ENCODE data around the gene SENP1. TPM values are rescaled to one million over a fixed set of nuclear protein-coding genes. Genes with fewer than 3 reads are reported as not detected.

The SENP1 gene
- 25.1 TPM for total RNA-seq
- 10 to 100 TPM; 10.7 to 14.6 (median 12.0) TPM for polyA plus RNA-seq

DNA sequence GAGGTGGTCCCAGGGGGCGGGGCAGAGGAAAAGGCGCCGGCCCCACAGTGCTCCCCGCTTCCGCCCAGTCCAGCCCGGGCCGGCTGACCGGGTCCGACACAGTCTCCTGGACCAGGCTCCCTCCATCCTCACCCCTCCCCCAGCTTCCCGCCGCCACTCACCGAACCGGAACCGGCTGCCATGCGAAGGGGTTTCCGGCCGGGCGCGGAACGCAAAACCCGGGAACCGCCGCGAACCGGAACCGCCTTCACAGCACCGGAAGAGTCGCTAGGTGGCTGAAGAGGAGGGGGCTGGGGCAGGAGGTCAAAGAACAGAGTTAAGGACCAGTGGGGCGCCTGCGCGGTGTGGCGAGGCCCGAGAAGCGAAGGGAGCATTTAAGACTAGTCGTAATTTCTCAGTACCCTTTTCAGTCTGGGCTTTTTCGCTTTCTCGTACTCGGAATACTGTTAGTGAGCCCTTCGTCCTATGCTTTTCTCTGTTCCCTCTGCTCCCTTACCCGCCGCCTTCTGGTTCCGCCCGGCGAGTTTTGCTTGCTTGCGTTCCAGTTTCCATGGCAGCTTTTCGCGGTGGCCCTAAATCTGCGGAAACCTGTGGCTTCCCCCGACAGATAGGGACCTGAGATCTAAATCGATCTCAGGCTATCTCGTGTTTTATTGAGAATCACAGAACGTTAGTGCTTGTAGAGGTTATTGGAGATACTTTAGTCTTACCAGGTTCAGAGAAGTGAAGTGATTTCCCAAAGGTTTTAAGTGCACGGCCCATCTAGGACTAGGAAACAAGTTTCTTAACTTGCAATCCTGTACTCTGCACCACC is at the start of gene SENP1:
TSS of gene SENP1 (minus strand) at position 213 of the 814 bp plus-strand sequence. CDS start 4,607 bp downstream, outside the sequence.
- peak; percentile 83 to 95 (median 91) for DNase-seq
- Mint-ChIP-seq H3K27me3 (no peaks in the 10 kb centered on the region), H3K4me3 (peak within 1 kb of the TSS; percentile 88 to 97 (median 93)), H3K9me3 (no peaks in the 10 kb centered on the region), H3K36me3 (no peaks in the 10 kb centered on the region), H3K27ac (peak within 1 kb of the TSS; percentile 96 to 98 (median 96)), H3K4me1 (peaks cover 27 to 52% (median 39%) of the 10 kb centered on the region in 4 donors)
- peak; percentile 85 to 86 for ATAC-seq (ENCODE audit: low read depth in 2 of 2)
- peak within 1 kb of the TSS; percentile 91 for H3K4me3 ChIP-seq (ENCODE audit: low read depth, low read length)
- peaks cover 21% of the 10 kb centered on the region for H3K4me1 ChIP-seq (ENCODE audit: control insufficient read depth, insufficient read depth, low read length, poor library complexity, severe bottlenecking)
- H3K27ac ChIP-seq (ENCODE audit: insufficient read depth, low read length, poor library complexity, severe bottlenecking), result peak within 1 kb of the TSS; percentile 96
- peaks cover 3% of the 10 kb centered on the region for H3K36me3 ChIP-seq (ENCODE audit: control insufficient read depth, insufficient read depth, low read length)
- H3K9me3 ChIP-seq (ENCODE audit: control insufficient read depth in 2 of 2, low read length in 2 of 2), result no peaks in the 10 kb centered on the region
- no peaks in the 10 kb centered on the region for H3K27me3 ChIP-seq (ENCODE audit: control insufficient read depth, insufficient read depth, low read length)

DNA sequence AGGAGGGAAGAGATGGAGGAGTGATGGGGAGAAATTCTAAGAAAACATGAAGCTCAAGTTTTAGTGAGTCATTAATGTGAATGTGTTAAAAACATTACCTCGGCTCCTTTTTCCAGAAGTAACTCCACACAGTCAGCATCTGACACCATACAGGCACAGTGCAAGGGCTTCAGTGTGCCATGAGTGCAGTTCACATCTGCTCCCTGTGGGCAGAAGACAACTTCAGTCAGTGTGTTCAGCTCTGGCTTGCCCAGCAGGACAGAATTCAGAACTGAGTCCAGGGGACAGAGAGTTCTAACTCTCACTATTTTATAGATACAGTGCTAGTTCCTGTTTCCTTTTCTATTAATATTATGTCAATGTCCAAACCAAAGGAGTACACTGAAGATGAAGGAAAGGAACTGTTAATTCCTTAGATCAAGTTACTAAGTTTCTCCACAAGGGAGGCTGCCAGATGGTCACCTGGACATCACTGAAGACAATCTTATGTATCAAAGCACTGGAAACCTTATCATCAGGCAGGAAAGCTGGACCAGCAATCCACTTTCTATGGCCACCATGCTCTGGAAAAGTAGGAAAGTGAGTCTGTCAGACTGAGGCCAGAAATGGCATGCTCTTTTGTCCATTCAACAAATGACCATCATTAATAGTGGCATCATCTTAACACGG is 45.4 kb upstream of the SENP1 start:
- Mint-ChIP-seq H3K27ac (no peak overlapping the region), H3K36me3 (peaks cover 38% of the 10 kb centered on the region)
- ATAC-seq (ENCODE audit: low read depth in 2 of 2), result no peak

DNA sequence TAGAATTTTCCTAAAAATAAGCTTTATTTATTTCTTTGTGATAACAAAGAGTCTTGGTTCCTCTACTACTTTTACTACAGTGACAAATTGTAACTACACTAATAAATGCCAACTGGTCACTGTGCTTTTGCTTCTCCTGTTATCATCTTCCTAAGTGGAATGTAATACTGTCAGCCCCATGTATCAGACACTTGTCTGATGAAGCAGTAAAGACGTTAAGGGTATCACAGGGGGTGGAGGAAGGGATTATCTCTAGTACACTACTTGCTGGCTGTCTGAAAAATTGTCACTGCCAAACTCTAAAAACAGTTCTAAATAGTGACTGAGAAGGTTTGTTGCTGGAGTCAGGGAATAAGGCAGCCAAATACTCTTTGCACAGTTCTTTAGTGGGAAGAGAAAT is 40.1 kb upstream of the SENP1 start:
- DNase-seq (no peak), ATAC-seq (ENCODE audit: low read depth in 2 of 2) (no peak)
- no peak overlapping the region for H3K4me3 ChIP-seq (ENCODE audit: low read depth, low read length)
- H3K27ac ChIP-seq (ENCODE audit: insufficient read depth, low read length, poor library complexity, severe bottlenecking), result no peak overlapping the region
- no peaks in the 10 kb centered on the region for H3K4me1 ChIP-seq (ENCODE audit: control insufficient read depth, insufficient read depth, low read length, poor library complexity, severe bottlenecking)
- Mint-ChIP-seq H3K4me3 (no peak overlapping the region), H3K27me3 (no peaks in the 10 kb centered on the region), H3K9me3 (no peaks in the 10 kb centered on the region), H3K27ac (peak overlapping the region in 2 of 3 donors; percentile 13 to 16), H3K4me1 (peaks cover 0 to 8% (median 4%) of the 10 kb centered on the region in 4 donors), H3K36me3 (peaks cover 67% of the 10 kb centered on the region)
- peaks cover 84% of the 10 kb centered on the region for H3K36me3 ChIP-seq (ENCODE audit: control insufficient read depth, insufficient read depth, low read length)
- no peaks in the 10 kb centered on the region for H3K27me3 ChIP-seq (ENCODE audit: control insufficient read depth, insufficient read depth, low read length)
- no peaks in the 10 kb centered on the region for H3K9me3 ChIP-seq (ENCODE audit: control insufficient read depth in 2 of 2, low read length in 2 of 2)

More for the DNA sequence above, 45.4 kb upstream of the SENP1 start:
- no peak for DNase-seq
- Mint-ChIP-seq H3K4me1 (peaks cover 12 to 34% (median 21%) of the 10 kb centered on the region in 4 donors), H3K27me3 (no peaks in the 10 kb centered on the region), H3K4me3 (no peak overlapping the region), H3K9me3 (no peaks in the 10 kb centered on the region)
- H3K9me3 ChIP-seq (ENCODE audit: control insufficient read depth in 2 of 2, low read length in 2 of 2), result no peaks in the 10 kb centered on the region
- no peaks in the 10 kb centered on the region for H3K27me3 ChIP-seq (ENCODE audit: control insufficient read depth, insufficient read depth, low read length)
- H3K36me3 ChIP-seq (ENCODE audit: control insufficient read depth, insufficient read depth, low read length), result peaks cover 64% of the 10 kb centered on the region
- H3K4me1 ChIP-seq (ENCODE audit: control insufficient read depth, insufficient read depth, low read length, poor library complexity, severe bottlenecking), result peaks cover 3% of the 10 kb centered on the region
- no peak overlapping the region for H3K27ac ChIP-seq (ENCODE audit: insufficient read depth, low read length, poor library complexity, severe bottlenecking)
- no peak overlapping the region for H3K4me3 ChIP-seq (ENCODE audit: low read depth, low read length)

DNA sequence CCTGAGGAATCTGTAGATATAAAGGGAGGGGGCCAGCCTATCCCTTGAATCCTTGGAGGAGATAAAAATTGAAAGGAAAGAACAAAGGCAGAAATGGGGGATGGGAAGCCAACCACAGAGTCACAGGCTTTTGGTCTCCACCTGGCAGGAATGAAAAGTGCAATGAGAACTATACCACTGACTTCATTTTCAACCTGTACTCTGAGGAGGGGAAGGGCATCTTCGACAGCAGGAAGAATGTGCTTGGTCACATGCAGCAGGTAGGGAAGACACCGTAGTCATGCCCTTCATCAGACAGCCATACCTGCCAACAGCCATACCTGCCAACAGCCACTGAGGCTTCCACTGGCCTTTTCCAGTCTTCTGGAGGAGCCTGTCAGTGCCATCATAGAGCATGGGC is 38.0 kb upstream of the SENP1 start:
- peaks cover 0 to 8% (median 4%) of the 10 kb centered on the region in 4 donors for H3K4me1 Mint-ChIP-seq
- DNase-seq, result no peak
- H3K36me3 ChIP-seq (ENCODE audit: control insufficient read depth, insufficient read depth, low read length), result peaks cover 68% of the 10 kb centered on the region

DNA sequence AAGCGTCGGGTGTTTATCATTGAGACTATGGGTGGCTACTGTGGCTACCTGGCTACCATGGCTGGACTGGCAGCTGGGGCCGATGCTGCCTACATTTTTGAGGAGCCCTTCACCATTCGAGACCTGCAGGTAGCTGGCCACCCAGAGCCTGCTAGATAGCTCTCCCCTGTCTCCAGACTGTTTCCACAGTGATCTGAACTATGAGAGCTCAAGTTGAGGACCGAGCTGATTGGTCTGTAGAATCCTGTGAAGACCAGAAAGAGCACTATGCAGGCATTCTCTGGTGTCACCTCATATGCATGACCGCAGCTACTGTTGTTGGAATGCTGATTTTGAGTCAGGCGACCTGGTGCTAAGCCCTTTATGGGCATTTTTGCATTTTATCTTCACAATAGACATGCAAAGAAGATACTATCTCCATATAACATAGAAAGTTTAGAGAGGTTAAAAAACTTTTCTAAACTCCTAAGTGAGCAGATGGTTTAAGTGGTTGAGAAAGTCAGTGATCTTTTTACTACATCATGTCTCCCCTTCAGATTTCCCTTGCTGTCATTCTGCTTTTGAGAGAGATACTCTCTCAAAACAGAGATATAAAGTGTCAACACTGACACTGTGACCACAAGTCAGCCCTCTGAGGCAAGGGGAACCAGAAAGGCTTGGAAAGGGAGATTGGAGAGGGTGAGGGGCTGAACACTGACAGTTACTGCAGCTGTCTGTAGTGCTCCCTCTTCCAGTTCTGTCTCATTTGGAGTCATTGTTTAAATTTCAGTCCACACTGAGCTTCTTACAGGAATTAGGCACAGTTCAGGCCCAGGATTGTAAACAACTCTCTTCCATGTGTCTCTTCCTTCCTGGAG is 37.2 kb upstream of the SENP1 start:
- Mint-ChIP-seq H3K4me1 (peaks cover 0 to 8% (median 3%) of the 10 kb centered on the region in 4 donors), H3K27ac (no peak overlapping the region), H3K9me3 (no peaks in the 10 kb centered on the region), H3K27me3 (no peaks in the 10 kb centered on the region), H3K4me3 (no peak overlapping the region), H3K36me3 (peaks cover 52% of the 10 kb centered on the region)
- no peaks in the 10 kb centered on the region for H3K27me3 ChIP-seq (ENCODE audit: control insufficient read depth, insufficient read depth, low read length)
- H3K4me1 ChIP-seq (ENCODE audit: control insufficient read depth, insufficient read depth, low read length, poor library complexity, severe bottlenecking), result no peaks in the 10 kb centered on the region
- no peak for ATAC-seq (ENCODE audit: low read depth in 2 of 2)
- no peaks in the 10 kb centered on the region for H3K9me3 ChIP-seq (ENCODE audit: control insufficient read depth in 2 of 2, low read length in 2 of 2)
- DNase-seq, result no peak
- H3K27ac ChIP-seq (ENCODE audit: insufficient read depth, low read length, poor library complexity, severe bottlenecking), result no peak overlapping the region
- no peak overlapping the region for H3K4me3 ChIP-seq (ENCODE audit: low read depth, low read length)
- H3K36me3 ChIP-seq (ENCODE audit: control insufficient read depth, insufficient read depth, low read length), result peaks cover 61% of the 10 kb centered on the region

More for the DNA sequence above, 38.0 kb upstream of the SENP1 start:
- H3K9me3 Mint-ChIP-seq, result no peaks in the 10 kb centered on the region
- Histone ChIP-seq H3K9me3 (ENCODE audit: control insufficient read depth in 2 of 2, low read length in 2 of 2) (no peaks in the 10 kb centered on the region), H3K27ac (ENCODE audit: insufficient read depth, low read length, poor library complexity, severe bottlenecking) (no peak overlapping the region), H3K4me3 (ENCODE audit: low read depth, low read length) (no peak overlapping the region), H3K27me3 (ENCODE audit: control insufficient read depth, insufficient read depth, low read length) (no peaks in the 10 kb centered on the region), H3K4me1 (ENCODE audit: control insufficient read depth, insufficient read depth, low read length, poor library complexity, severe bottlenecking) (no peaks in the 10 kb centered on the region)
- no peak overlapping the region for H3K4me3 Mint-ChIP-seq
- no peak overlapping the region for H3K27ac Mint-ChIP-seq
- H3K27me3 Mint-ChIP-seq, result no peaks in the 10 kb centered on the region
- no peak for ATAC-seq (ENCODE audit: low read depth in 2 of 2)
- peaks cover 55% of the 10 kb centered on the region for H3K36me3 Mint-ChIP-seq

DNA sequence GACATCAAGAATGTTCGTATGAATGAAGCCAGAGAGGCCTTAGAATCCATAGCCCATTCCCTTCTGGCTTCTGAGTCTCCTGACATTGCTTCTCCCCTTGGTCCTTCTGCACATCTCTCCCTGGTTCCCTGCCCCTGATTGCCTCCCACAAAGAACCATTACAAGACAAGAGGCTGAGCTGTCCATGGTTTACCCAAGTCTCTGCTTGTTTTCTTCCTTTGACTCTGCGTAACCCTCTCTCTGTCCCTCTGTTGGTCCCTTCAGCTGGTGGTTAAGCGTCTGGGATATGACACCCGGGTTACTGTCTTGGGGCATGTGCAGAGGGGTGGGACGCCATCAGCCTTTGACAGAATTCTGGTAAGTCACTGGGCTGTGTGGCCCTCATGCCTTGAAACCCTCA is 29.1 kb upstream of the SENP1 start:
- no peaks in the 10 kb centered on the region for H3K9me3 ChIP-seq (ENCODE audit: control insufficient read depth in 2 of 2, low read length in 2 of 2)
- no peak overlapping the region for H3K4me3 ChIP-seq (ENCODE audit: low read depth, low read length)
- ATAC-seq (ENCODE audit: low read depth in 2 of 2) (no peak), DNase-seq (no peak)
- Mint-ChIP-seq H3K27me3 (no peaks in the 10 kb centered on the region), H3K4me1 (no peaks in the 10 kb centered on the region), H3K36me3 (peaks cover 32% of the 10 kb centered on the region), H3K27ac (no peak overlapping the region), H3K9me3 (no peaks in the 10 kb centered on the region), H3K4me3 (no peak overlapping the region)
- no peaks in the 10 kb centered on the region for H3K4me1 ChIP-seq (ENCODE audit: control insufficient read depth, insufficient read depth, low read length, poor library complexity, severe bottlenecking)
- H3K36me3 ChIP-seq (ENCODE audit: control insufficient read depth, insufficient read depth, low read length), result peaks cover 23% of the 10 kb centered on the region
- H3K27me3 ChIP-seq (ENCODE audit: control insufficient read depth, insufficient read depth, low read length), result no peaks in the 10 kb centered on the region
- no peak overlapping the region for H3K27ac ChIP-seq (ENCODE audit: insufficient read depth, low read length, poor library complexity, severe bottlenecking)

DNA sequence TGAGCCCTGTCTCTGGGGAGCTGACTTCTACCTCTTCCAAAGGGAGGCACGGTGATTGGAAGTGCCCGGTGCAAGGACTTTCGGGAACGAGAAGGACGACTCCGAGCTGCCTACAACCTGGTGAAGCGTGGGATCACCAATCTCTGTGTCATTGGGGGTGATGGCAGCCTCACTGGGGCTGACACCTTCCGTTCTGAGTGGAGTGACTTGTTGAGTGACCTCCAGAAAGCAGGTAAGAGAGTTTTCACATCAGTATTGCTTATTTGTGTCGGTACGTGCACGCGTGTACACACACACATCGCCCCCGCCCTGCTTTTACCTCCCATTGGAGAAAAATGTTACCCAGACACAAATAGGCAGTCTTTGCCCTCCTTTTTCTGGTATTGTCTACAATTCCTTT is 26.9 kb upstream of the SENP1 start:
- Mint-ChIP-seq H3K27me3 (no peaks in the 10 kb centered on the region), H3K9me3 (no peaks in the 10 kb centered on the region), H3K27ac (no peak overlapping the region), H3K4me3 (no peak overlapping the region), H3K4me1 (no peaks in the 10 kb centered on the region), H3K36me3 (peaks cover 28% of the 10 kb centered on the region)
- H3K27ac ChIP-seq (ENCODE audit: insufficient read depth, low read length, poor library complexity, severe bottlenecking), result no peak overlapping the region
- no peak for DNase-seq
- peaks cover 23% of the 10 kb centered on the region for H3K36me3 ChIP-seq (ENCODE audit: control insufficient read depth, insufficient read depth, low read length)
- H3K27me3 ChIP-seq (ENCODE audit: control insufficient read depth, insufficient read depth, low read length), result no peaks in the 10 kb centered on the region
- no peaks in the 10 kb centered on the region for H3K9me3 ChIP-seq (ENCODE audit: control insufficient read depth in 2 of 2, low read length in 2 of 2)
- no peak for ATAC-seq (ENCODE audit: low read depth in 2 of 2)
- no peak overlapping the region for H3K4me3 ChIP-seq (ENCODE audit: low read depth, low read length)
- H3K4me1 ChIP-seq (ENCODE audit: control insufficient read depth, insufficient read depth, low read length, poor library complexity, severe bottlenecking), result no peaks in the 10 kb centered on the region

Measured in CD4-positive, CD25-positive, alpha-beta regulatory T cell (primary cell).